OCI-LY1 (cell line): ENCODE measurements around the gene NPR1.

Experiments
- CTCF ChIP-seq: fragments of 200-600 bp; sonication (generic), shearing (Covaris generic); IDR thresholded peaks from 2 replicates; pipeline ENCODE4 v1.5.1; 2017; ENCODE audit warnings: mild to moderate bottlenecking, antibody characterized with exemption, low read length, moderate library complexity, mixed read lengths
- EZH2 ChIP-seq: fragments of 200-600 bp; sonication (generic), shearing (Covaris generic); IDR thresholded peaks from 2 replicates; pipeline ENCODE4 v1.8.0; 2017; ENCODE audit warnings: borderline replicate concordance, mixed run types, mild to moderate bottlenecking, antibody characterized with exemption, low read length, moderate library complexity, mixed read lengths

GRCh38 chr1:153698923-153699714 lies 20.6 kb downstream of the NPR1 start:
- TF ChIP-seq CTCF (no peak), EZH2 (no peak)
